HEK293T (cell line): ENCODE measurements around the gene GBP4.

Experiments
- ARNT ChIP-seq: fragments of 450-650 bp; IDR thresholded peaks from 2 replicates; pipeline ENCODE4 v1.6.1; 2017; ENCODE audit warnings: mild to moderate bottlenecking
- ELF4 ChIP-seq: fragments of 450-650 bp; IDR thresholded peaks from 2 replicates; pipeline ENCODE4 v1.6.1; 2017; ENCODE audit warnings: antibody characterized with exemption
- FOXA1 ChIP-seq: fragments of 450-650 bp; IDR thresholded peaks from 2 replicates; pipeline ENCODE4 v1.6.1; 2016; ENCODE audit warnings: mild to moderate bottlenecking
- FOXK2 ChIP-seq: fragments of 450-650 bp; IDR thresholded peaks from 2 replicates; pipeline ENCODE4 v1.6.1; 2016; ENCODE audit warnings: mild to moderate bottlenecking
- FOXM1 ChIP-seq: fragments of 450-650 bp; IDR thresholded peaks from 2 replicates; pipeline ENCODE4 v1.6.1; 2017; ENCODE audit warnings: mild to moderate bottlenecking, borderline replicate concordance
- HDGF ChIP-seq: fragments of 450-650 bp; IDR thresholded peaks from 2 replicates; pipeline ENCODE4 v1.6.1; 2017; ENCODE audit warnings: antibody characterized with exemption, borderline replicate concordance
- L3MBTL2 ChIP-seq: fragments of 450-650 bp; conservative IDR thresholded peaks from 2 replicates; pipeline ENCODE4 v1.6.1; 2016; ENCODE audit warnings: mild to moderate bottlenecking
- SP1 ChIP-seq: fragments of 450-650 bp; IDR thresholded peaks from 2 replicates; pipeline ENCODE4 v1.6.1; 2017
- SUZ12 ChIP-seq: fragments of 450-650 bp; IDR thresholded peaks from 2 replicates; pipeline ENCODE4 v1.6.1; 2016; ENCODE audit warnings: mild to moderate bottlenecking
- ZNF384 ChIP-seq: fragments of 450-650 bp; IDR thresholded peaks from 2 replicates; pipeline ENCODE4 v1.6.1; 2016
- TF ChIP-seq, protein P1 (sequence below): fragments of 450-650 bp; IDR thresholded peaks from 2 replicates; pipeline ENCODE4 v1.6.1; 2016

GRCh38 chr1:89243046-89243445 is 44.3 kb upstream of the GBP4 start:
- TF ChIP-seq SUZ12: no peak
- no peak for TF ChIP-seq FOXA1
- TF ChIP-seq ZNF384: no peak
- no peak for TF ChIP-seq FOXM1
- TF ChIP-seq L3MBTL2: no peak
- no peak for TF ChIP-seq ARNT
- TF ChIP-seq HDGF: no peak
- TF ChIP-seq ELF4: no peak
- TF ChIP-seq FOXK2: no peak
- TF ChIP-seq, protein P1, sequence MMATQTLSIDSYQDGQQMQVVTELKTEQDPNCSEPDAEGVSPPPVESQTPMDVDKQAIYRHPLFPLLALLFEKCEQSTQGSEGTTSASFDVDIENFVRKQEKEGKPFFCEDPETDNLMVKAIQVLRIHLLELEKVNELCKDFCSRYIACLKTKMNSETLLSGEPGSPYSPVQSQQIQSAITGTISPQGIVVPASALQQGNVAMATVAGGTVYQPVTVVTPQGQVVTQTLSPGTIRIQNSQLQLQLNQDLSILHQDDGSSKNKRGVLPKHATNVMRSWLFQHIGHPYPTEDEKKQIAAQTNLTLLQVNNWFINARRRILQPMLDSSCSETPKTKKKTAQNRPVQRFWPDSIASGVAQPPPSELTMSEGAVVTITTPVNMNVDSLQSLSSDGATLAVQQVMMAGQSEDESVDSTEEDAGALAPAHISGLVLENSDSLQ: no peak
- TF ChIP-seq SP1: no peak
